ENCODE measurements around the gene MAPK6.
"Not testable (repeated sequence)": the region's sequence is repeated elsewhere in the genome, so short reads cannot be mapped to it uniquely, and the experiment has no call there.

MAPK6 gene

DNA sequence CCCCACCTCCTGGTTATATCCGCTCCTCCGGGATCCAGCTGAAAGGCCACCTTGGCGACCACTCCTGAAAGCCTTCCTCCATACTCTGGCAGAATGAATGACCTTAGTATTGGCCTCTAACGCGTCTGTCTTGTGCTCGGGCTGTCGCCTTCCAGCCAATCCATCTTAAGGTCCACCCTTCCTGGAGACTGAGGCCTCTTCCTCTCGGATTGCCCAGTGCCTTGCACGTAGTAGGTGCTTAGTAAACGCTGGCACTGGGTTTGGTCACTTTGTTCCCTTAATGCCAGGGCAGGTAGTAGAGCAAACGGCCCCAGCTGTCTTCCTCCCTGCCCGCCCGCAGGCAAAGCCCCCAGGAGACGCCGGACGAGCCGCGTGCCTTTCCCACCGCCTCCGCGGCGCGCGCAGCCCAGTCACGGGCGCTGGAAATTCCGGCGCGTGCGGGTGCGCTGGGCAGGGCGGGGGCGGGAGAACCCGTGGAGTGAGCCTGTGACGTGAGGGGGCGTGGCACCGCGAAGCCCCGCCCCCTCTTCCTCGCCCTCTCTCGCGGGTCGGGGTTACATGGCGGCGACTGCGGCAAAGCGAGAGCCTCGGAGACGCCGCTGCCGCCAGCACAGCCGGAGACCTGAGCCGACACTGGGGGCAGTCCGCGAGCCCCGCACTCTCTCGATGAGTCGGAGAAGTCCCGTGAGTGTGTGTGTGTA, at the start of gene MAPK6:
Gene MAPK6 (plus strand): TSS at position 527 of the 701 bp plus-strand sequence. CDS start 27,242 bp downstream, outside the sequence.
- peak; percentile 82 to 88 for DNase-seq (ENCODE audit: low read depth in 2 of 2, low spot score in 1 of 2)

DNA sequence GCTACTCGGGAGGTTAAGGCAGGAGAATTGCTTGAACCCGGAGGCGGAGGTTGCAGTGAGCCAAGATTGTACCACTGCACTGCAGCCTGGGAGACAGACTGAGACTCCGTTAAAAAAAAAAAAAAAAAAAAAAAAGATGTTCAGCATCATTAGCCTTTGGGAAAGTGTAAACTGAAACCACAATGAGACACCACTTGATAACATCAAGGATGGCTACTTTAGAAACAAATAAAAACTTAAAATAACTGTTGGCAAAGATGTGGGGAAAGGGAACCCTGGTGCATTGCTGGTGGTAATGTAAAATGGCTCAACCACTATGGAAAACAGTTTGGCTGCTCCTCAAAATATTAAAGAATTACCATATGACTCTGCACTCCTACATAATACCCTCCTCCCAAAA, 49.3 kb upstream of the MAPK6 start:
- no peak for DNase-seq (ENCODE audit: low read depth in 2 of 2, low spot score in 1 of 2)

DNA sequence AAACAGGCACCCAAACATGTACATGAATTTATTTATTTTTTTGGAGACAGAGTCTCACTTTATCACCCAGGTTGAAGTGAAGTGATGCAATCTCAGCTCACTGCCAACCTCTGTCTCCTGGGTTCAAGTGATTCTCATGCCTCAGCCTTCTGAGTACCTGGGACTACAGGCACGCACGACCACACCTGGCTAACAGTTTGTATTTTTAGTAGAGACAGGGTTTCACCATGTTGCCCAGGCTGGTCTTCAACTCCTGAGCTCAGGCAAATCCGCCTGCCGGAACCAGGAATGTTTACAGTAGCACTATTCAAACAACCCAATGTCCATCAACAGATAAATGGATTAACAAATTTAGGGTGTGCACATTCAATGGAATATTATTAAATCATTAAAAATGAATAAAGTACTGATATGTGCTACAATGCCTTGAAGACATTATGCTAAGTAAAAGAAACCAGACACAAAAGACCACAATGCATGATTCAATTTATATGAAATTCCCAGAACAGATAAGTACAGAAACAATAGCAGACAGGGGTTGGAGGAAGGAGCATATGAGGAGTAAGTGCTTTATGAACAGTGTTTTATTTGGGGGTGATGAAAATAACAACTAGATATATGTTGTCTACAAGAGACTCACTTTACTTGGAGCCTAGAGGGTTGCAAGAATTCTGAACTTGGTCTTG, 48.7 kb upstream of the MAPK6 start:
- DNase-seq (ENCODE audit: low read depth in 2 of 2, low spot score in 1 of 2) = no peak

DNA sequence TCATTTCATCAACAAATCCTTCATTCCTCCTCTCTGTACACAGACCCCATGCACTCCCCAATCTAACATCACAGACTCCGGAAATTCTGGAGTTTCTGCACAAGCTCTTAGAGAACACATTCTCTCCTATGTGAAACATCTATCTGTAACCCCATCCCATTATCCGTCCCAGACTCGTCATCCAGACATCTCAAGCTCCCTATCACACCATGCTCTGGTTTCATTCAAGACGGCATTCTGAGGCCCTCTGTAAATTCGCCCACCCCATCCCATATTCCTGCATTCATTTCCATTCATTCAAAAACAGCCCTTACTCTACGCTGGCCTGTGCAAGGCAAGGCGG, 48.0 kb upstream of the MAPK6 start:
- DNase-seq (ENCODE audit: low read depth in 2 of 2, low spot score in 1 of 2) = no peak

DNA sequence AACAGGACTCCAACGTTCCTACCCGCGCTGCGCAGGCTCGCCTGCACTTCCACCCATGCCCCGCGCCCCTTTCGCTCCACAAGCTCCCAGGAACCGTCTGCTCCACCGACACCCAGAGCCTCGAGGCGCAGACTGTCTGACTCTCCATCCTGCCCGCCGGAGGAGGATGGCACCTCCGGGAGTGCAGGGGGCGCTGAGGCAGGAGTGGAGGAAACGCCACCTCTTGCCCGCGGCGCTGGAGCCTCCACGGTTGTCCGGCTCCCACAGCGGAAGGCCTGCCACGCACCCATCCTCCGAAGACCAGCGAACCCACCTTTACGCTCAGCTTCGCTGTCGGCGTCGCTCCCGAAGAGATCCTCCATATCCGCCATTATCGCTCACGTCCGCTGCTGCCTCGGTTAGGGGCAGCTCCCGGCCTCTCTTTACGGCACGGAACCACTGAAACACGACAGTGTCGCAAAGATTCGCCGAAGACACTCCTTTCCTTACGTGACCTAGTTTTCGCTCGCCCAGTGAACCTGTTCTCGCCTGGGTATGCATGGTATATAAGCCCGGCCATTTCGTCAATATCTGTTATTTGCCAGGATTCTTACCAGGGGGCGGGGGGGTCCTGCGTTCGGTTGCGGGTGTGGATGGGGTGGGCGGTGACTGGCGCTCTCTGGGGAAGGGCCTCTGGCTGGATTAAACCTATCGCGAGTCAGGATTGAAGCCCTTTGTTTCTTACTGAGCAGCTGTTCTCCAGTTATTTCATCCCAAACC, 47.5 kb upstream of the MAPK6 start, which contains the start of gene LEO1:
Gene LEO1 (minus strand): TSS at position 404 of the 759 bp plus-strand sequence. CDS start 33 bp downstream, at position 371.
- peak; percentile 69 to 73 for DNase-seq (ENCODE audit: low read depth in 2 of 2, low spot score in 1 of 2)

DNA sequence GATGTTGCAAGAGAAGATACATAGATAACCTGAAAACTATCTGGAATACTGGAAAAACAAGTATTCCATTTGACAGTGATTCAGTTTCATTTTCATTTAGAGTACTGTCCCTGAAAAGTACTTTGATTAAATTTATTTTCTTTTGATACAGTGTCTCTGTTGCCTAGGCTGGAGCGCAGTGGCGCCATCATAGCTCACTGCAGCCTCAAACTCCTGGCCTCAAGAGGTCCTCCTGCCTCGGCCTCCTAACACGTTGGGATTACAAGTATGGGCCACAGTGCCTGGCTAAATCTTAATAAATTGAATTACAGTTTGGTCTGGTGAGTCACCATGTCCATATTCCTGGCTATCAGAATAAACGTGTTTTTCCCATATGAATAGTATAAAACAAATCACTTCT, 45.8 kb upstream of the MAPK6 start:
- no peak for DNase-seq (ENCODE audit: low read depth in 2 of 2, low spot score in 1 of 2)

DNA sequence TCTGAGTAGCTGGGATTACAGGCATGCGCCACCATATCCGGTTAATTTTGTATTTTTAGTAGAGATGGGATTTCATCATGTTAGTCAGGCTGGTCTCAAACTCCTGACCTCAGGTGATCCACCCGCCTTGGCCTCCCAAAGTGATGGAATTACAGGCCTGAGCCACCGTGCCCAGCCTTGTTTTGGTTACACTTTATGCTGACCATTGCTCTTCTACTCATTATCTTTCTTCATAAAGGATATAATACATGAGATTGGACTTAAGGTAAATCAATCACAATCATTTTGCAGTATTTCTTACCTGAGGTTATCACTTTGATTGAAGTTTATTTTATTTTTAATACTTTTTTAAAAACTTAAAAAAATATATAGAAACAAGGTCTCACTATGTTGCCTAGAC, 45.2 kb upstream of the MAPK6 start:
- no peak for DNase-seq (ENCODE audit: low read depth in 2 of 2, low spot score in 1 of 2)

DNA sequence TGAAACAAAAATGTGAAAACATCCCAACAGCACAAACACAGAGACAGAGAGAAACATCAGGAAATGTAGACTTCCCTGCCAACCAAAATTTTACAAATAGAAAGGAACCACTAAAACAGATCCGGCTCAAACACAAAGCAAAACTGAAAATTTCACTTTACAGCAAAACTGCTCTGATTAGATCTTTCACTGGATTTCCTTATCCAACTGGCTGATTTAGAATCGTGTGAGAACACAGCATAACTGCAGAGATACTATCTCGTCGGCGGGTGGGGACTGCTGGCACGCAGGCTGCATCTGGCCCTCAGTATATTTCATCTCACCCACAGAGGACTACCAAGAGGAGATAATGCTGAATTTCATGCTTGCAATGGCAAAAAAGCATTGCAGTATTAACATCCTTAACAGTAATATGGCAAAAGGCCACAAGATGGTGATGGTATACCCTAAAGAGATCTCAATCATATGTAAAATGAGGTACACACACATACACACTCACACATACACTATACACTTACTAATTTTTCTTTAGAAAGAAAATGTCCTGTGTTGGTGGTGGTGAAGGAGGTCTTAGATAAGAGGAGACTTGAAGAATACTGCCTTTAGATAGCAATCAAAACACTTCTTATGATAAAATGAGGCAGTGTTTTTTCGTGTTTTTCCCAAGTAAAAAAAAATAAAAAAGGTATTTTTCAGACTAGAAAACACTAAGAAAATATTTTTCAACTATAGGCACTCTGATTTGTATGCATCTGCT, 36.8 kb upstream of the MAPK6 start:
- no peak for DNase-seq (ENCODE audit: low read depth in 2 of 2, low spot score in 1 of 2)

DNA sequence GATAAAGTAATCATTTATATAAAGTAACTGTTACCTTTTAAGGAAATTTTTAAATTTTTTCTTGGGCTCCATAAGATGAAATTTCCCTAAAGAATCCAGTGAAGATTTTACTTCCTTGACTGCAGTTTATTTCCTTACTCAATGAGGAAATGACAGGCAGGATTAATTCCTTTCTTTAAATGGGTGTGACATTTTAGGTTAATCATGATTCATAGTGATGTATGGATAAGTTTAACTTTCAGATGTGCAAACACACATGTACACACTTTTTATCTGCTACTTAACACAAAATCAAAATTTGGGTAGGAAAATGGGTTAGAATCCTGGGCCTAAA, 36.3 kb upstream of the MAPK6 start:
- DNase-seq (ENCODE audit: low read depth in 2 of 2, low spot score in 1 of 2) = no peak

DNA sequence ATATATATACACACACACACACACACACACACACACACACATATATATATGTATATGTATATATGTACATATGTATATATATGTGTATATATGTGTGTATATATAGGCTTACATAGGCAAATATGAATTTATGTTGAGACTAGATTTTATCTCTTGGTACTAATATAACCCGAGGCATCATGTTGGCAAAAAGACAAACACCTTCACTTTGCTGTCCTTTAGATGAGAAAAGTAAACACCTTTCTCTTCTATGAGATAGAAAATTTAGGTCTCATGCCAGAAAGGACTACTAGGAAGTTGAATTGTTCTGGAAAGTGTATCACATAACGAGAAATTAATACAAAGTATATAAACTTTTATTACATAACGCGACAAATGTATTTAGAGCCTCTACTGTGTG, 27.9 kb upstream of the MAPK6 start:
- no peak for DNase-seq (ENCODE audit: low read depth in 2 of 2, low spot score in 1 of 2)

DNA sequence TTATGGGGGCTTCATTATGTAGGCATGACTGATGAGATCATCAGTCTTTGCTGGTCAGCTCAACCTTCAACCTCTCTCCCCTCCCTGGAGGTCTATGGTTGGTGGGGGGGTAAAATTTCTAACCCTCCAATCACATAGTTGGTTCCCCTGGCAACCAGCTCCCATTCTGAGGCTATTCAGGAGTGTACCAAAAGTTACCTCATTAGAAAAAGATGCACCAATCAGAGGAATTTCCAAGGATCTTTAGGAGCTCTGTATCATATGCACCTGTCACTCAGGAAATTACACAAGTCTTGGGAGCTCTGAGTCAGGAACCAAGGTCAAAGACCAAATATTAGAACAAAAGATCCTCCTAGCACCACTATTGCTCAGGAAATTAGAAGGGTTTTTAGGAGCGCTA, 26.1 kb upstream of the MAPK6 start:
- no peak for DNase-seq (ENCODE audit: low read depth in 2 of 2, low spot score in 1 of 2)

DNA sequence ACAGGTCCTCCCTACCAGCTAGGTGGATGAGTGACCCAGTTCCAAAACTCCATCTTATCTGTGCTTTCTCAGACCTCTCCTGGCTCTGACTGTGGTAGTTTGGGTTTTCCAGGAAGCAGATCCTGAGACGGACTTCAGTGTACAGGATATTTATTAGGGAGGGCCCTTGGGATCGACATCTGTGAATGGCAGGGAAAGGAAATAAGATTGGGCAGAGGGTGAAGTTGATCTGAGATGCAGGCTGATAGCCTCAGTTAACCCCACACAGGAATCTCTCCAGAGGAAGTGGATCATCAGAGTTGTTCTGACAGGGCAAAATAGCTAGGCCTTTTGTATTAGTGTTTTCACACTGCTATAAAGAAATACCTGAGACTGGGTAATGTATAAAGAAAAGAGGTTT, 16.7 kb upstream of the MAPK6 start:
- no peak for DNase-seq (ENCODE audit: low read depth in 2 of 2, low spot score in 1 of 2)

DNA sequence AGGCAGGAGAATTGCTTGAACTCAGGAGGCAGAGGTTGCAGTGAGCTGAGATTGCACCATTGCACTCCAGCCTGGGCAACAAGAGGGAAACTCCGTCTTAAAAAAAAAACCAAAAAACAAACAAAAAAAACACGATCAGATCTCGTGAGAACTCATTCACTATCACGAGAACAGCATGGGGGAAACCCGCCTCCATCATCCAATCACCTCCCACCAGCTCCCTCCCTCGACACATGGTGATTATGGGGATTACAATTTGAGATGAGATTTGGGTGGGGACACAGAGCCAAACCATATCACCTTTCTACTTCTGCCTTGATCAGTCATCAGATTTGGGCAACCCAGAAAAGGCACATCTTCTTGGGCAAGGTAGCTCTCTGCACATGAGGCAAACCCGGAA, 15.9 kb upstream of the MAPK6 start:
- DNase-seq (ENCODE audit: low read depth in 2 of 2, low spot score in 1 of 2) = not testable (repeated sequence)

DNA sequence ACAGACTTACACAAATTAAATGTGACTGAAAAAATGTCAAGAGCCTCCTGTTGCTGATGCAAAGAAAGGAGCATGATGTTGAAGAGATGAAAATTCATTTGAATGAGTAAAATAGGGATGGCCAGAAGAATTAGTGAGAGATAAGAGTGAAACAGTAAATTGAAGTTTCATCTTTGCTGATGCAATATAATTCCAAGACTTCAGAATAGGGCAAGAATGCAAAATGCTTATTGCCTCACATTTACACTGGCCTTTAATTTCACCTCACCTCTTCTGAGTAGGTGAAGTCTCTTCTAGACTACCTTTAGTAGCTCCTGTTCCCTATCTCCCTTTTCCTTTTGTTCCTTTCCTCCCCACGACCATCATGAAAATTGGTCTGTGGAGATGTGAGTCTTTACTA, 15.3 kb upstream of the MAPK6 start:
- DNase-seq (ENCODE audit: low read depth in 2 of 2, low spot score in 1 of 2) = no peak

DNA sequence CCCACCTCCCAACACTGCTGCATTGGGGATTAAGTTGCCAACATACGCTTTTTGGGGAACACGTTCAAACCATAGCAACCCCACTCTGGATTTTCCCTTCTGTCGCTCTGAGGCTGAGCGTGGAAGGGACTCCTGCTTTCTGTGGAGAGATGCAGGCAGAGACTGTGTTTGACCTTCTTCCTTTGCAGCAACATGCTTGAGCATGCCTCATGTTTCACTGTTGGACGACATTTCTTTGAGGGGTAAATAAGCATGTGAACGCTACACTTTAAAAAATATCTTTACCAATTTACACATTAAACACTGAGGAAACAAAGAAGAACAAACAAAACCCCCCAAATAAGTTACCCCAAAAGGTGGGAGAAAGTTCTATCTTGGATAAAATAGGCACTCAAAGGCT, 14.2 kb upstream of the MAPK6 start:
- DNase-seq (ENCODE audit: low read depth in 2 of 2, low spot score in 1 of 2) = no peak

DNA sequence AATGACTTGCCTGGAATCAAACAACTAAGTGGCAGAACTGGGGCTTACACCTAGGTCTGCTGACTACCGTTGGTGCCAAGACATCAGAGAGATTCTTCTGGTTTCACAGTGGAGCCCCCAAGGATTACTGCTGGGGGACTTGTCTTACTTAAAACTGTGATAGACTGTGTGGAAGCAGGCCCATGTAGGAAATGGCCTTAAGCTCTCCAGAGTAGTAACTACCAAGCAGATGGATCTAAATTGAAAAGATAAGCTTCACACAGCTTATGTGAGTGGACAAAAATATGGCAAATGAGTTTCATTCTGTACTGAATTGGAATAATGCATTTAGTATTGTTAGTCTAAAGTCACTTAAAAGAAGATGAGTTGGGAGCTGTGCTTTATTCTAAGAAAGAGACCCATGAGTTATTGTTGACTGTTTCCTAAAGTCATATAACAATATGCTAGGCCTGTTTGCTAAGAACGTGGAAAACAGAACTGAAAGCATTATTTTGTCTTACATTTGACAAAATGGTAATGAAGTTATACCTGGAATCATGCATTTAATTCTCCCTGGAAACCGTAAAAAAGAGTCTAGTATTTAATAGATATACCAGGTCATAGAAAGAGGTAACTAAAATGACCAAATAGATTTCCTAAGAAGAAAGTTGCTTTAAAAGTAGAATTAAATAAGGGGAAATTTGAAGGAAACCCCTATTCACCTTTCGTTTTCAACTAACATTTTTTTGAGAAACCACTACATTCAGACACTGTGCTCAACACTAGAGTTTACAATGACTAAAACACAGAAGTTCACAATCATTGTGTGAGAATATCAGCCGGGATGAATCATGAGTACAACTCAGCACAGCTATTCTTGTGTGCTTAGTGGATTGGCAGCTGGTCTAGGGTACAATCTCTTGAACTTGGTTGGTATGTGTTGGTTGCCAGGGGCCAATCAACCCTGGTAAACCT, 13.0 kb upstream of the MAPK6 start:
- no peak for DNase-seq (ENCODE audit: low read depth in 2 of 2, low spot score in 1 of 2)

DNA sequence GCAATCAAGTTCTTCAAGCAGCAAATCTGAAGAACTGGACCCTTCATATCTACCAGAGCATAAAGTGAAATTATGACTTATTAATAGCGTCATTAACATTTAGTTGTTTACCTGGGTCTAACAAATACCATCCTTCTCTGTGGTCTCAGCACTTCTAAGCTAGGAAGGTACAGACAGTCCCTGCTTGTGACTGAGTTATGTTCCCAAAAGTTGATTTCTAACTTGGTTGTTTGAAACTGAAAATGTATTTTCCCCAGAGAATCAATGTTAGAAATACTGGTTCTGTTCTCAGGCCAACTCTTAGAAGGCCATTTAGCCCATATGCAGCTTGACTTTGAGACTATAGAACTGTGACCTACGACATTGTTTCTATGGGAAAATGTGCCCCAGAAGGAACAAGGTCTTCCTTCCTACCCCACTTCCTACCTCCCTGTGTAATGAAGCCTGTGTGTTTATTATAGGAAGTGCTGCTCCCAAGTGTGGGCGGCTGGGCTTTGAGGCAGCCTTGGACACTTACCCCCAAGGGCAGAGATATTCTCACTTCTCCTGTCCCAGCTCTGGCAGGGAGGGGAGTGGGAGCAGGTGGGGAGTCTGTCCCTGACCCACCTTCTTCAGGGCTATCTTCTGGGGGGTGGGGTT, 12.2 kb upstream of the MAPK6 start:
- DNase-seq (ENCODE audit: low read depth in 2 of 2, low spot score in 1 of 2) = no peak

DNA sequence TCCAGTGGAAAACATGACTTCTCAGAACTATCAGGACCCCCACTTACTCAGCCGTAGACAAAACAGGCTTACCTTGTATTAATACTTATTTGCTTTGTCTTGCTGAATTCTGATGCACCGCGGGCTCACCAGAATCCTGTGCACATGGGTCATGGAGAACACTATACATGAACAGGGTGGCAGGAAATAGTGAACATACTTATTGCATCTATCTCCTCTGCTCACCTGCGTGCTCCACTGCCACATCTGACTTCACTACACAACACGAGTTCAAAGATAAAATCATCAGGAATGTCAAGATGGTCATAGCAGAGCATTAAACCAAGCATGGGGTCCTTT, 10.7 kb upstream of the MAPK6 start:
- no peak for DNase-seq (ENCODE audit: low read depth in 2 of 2, low spot score in 1 of 2)

DNA sequence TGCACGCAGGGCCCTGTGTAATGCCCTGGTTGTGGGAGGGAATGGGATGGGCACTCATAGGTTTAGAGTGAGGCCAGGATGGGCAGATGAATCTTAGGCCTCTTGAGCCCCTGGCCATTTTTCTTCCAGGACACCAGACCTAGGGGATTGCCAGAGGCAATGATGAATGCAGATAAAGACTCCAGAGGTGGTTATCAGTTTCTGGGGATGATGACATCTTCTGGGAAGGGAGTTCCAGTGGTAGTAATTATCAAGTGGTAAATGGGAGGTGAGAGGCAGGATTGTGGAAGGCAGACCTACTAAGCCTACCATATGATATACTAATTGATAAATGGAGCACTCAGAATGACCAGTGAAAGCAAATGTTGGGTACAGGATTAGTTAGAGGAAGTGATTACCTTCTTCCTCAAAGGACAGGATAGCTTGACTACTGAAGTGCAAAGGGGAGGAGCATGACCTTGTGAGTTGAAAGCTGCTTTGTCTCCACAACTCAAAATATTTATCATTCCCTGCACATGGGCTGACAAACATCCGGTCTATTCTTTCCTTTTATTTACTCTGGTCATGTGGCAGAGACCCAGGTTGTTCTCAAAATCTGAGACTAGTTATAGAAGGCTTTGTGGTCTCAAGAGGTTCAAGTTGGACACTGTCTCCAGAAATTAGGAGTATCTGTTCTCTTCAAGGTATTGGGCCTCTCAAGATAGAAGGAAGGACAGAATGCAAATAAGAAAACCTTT, 10.2 kb upstream of the MAPK6 start:
- DNase-seq (ENCODE audit: low read depth in 2 of 2, low spot score in 1 of 2) = no peak
